ENCODE results near the gene NAGLU.

GRCh38 chr17:42571435-42572225 lies 35.6 kb downstream of the NAGLU start:
- TF ChIP-seq CTCF (IDR thresholded peaks at IDR 0.05; ENCODE audit: low read depth, low read length) (no peak), EZH2phosphoT487 (IDR thresholded peaks at IDR 0.05; ENCODE audit: low read depth) (no peak)

All from OCI-LY3 (cell line).